K562 (cell line): ENCODE measurements around the gene TNNI2. TPM values are rescaled to one million over a fixed set of nuclear protein-coding genes. Genes with fewer than 3 reads are reported as not detected.

Experiments
- CCNT2 ChIP-seq: IDR thresholded peaks from 2 replicates; pipeline ENCODE4 v1.6.1; 2011; ENCODE audit warnings: borderline replicate concordance, low read depth, mild to moderate bottlenecking, moderate library complexity, mixed read lengths, low read length; ENCODE audit not compliant: insufficient read length; ENCODE audit errors: extremely low read depth
- EWSR1 ChIP-seq: fragments of 450-650 bp; IDR thresholded peaks from 2 replicates; pipeline ENCODE4 v1.6.1; 2018; ENCODE audit warnings: borderline replicate concordance, mild to moderate bottlenecking, low read depth, moderate library complexity; ENCODE audit not compliant: partially characterized antibody
- FOXJ3 ChIP-seq: sonication (generic); formaldehyde crosslinking; IDR thresholded peaks from 2 replicates; pipeline ENCODE4 v1.4.0; 2020; ENCODE audit warnings: mild to moderate bottlenecking, missing genetic modification reagents
- GABPA ChIP-seq: fragments of 200-800 bp; sonication (Bioruptor generic); conservative IDR thresholded peaks from 2 replicates; pipeline ENCODE4 v1.6.1; 2016; ENCODE audit warnings: low read depth, missing genetic modification characterization, missing compliant biosample characterization
- HCFC1 ChIP-seq: IDR thresholded peaks from 2 replicates; pipeline ENCODE4 v1.6.1; 2012; ENCODE audit warnings: low read depth, low read length, improper control_type of control experiment
- HDAC6 ChIP-seq: IDR thresholded peaks from 2 replicates; pipeline ENCODE4 v1.6.1; 2012; ENCODE audit warnings: low read depth, mild to moderate bottlenecking, control low read depth, inconsistent platforms, low read length, moderate library complexity
- IFI16 ChIP-seq: fragments of 250-450 bp; sonication (Bioruptor Pico); IDR thresholded peaks from 2 replicates; pipeline ENCODE4 v2.1.2; 2022; ENCODE audit warnings: mild to moderate bottlenecking, inconsistent platforms
- KLF6 ChIP-seq: fragments of 250-450 bp; sonication (Bioruptor Pico); IDR thresholded peaks from 2 replicates; pipeline ENCODE4 v1.4.0; 2020; ENCODE audit warnings: mild to moderate bottlenecking, moderate library complexity, borderline replicate concordance
- MTA3 ChIP-seq: fragments of 450-650 bp; formaldehyde crosslinking; IDR thresholded peaks from 2 replicates; pipeline ENCODE4 v1.6.1; 2017; ENCODE audit warnings: mild to moderate bottlenecking, borderline replicate concordance
- MYNN ChIP-seq, 2 experiments: sonication (generic); formaldehyde crosslinking in 1 of 2; IDR thresholded peaks; 2 replicates each; pipeline versions ENCODE4 v1.5.0 to v1.6.1; 2016 to 2020; ENCODE audit warnings: antibody characterized with exemption in 1 of 2, missing genetic modification reagents in 1 of 2
- NFYB ChIP-seq: IDR thresholded peaks from 2 replicates; pipeline ENCODE4 v1.6.1; 2011; ENCODE audit warnings: mild to moderate bottlenecking, moderate library complexity; ENCODE audit not compliant: insufficient read length; ENCODE audit errors: extremely low read depth
- RBM25 ChIP-seq: fragments of 200-400 bp; formaldehyde crosslinking; IDR thresholded peaks from 2 replicates; pipeline ENCODE4 v1.6.1; 2018; ENCODE audit warnings: low read length, low read depth, moderate library complexity; ENCODE audit not compliant: severe bottlenecking
- SMAD3 ChIP-seq: fragments of 450-650 bp; formaldehyde crosslinking; conservative IDR thresholded peaks from 2 replicates; pipeline ENCODE4 v1.4.0; 2020; ENCODE audit warnings: mild to moderate bottlenecking
- SOX6 ChIP-seq: fragments of 450-650 bp; IDR thresholded peaks from 2 replicates; pipeline ENCODE4 v1.6.1; 2014; ENCODE audit warnings: mild to moderate bottlenecking
- ZNF408 ChIP-seq: fragments of 250-450 bp; sonication (Bioruptor Pico); IDR thresholded peaks from 2 replicates; pipeline ENCODE4 v1.4.0; 2020; ENCODE audit warnings: low read depth, mild to moderate bottlenecking, moderate library complexity
- polyA plus RNA-seq, 8 experiments: library from polyadenylated mRNA; depleted of rRNA in 4 of 8; stranded (reverse) in 5 of 8; unstranded in 3 of 8; fragments of >200 nt; fragmentation: Nextera tagmentation in 2 of 8; fragmentation: Illumina TruSeq in 1 of 8; extraction: Ambion mirVana in 2 of 8; extraction: Trizol in 1 of 8; gene quantifications; 2 replicates each; pipeline versions ENCODE4 v1.2.1 to v1.2.3, GENCODE V29; 2011 to 2014; ENCODE audit warnings: inconsistent platforms in 1 of 8, missing spikeins in 1 of 8
- total RNA-seq, 7 experiments: library from RNA; depleted of rRNA in 6 of 7; stranded (reverse); fragments of >200 nt in 6 of 7; fragmentation: Illumina TruSeq in 2 of 7; extraction: Trizol in 2 of 7; gene quantifications; 2 replicates each; pipeline versions ENCODE4 v1.2.1 to v1.2.3, GENCODE V29; 2011 to 2021; ENCODE audit warnings: low replicate concordance in 1 of 7
- TF ChIP-seq, protein P1 (sequence below): fragments of 450-650 bp; IDR thresholded peaks from 2 replicates; pipeline ENCODE4 v1.7.0; 2016; ENCODE audit warnings: borderline replicate concordance
- TF ChIP-seq, protein P2 (sequence below): fragments of 250-450 bp; sonication (Bioruptor Pico); IDR thresholded peaks from 2 replicates; pipeline ENCODE4 v1.4.0; 2020; ENCODE audit warnings: mild to moderate bottlenecking
- TF ChIP-seq, protein P3 (sequence below): sonication (generic); formaldehyde crosslinking; IDR thresholded peaks from 2 replicates; pipeline ENCODE4 v1.8.1; 2023; ENCODE audit warnings: mild to moderate bottlenecking, missing genetic modification reagents
- TF ChIP-seq, protein P4 (sequence below): fragments of 450-650 bp; conservative IDR thresholded peaks from 2 replicates; pipeline ENCODE4 v1.6.1; 2016; ENCODE audit warnings: missing genetic modification characterization, low read depth, mild to moderate bottlenecking, missing compliant biosample characterization, moderate library complexity

The TNNI2 gene
- total and polyA plus RNA-seq, 9 of the 15 experiments (the other 6 are each of a cell fraction or from before 2014, with no cell fraction given): not detected

DNA sequence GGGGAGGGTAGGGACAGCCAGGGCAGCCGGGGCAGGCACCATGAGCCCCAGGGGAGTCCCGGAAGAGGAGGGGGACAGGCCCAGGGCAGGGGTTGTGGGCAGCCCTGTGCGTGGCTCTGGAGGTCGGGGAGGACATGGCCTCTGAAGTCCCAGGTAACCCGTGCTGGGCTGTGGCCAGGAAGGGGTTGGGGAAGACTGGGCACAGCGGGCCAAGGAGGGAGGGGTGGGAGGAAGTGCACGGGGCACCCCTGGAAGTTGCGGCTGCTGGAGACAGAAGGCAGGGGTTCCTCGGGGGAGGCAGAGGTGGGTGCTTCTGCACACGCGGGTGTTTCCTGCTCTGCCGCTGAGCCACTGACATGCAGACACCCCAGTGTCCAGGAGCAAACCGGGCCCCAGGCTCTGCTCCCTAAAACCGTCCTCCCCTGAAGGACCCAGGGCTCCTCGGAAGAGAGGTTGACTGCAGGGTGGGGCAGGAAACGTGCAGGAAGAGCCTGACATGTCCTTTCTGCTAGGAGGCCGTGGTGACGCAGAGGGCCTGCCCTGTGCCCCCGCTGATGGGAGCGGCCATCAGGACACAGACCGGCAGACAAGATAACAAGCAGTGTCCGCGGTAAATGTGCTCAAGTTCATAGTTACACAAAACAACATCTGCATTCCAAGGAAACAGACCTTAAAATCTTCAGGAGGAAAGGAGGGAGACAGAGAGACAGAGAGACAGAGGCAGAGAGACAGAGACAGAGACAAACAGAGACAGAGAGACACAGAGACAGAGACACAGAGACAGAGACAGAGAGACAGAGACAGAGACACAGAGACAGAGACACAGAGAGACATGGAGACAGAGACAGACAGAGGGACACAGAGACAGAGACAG lies 5.7 kb downstream of the TNNI2 start (continued):
- TF ChIP-seq, protein P1, sequence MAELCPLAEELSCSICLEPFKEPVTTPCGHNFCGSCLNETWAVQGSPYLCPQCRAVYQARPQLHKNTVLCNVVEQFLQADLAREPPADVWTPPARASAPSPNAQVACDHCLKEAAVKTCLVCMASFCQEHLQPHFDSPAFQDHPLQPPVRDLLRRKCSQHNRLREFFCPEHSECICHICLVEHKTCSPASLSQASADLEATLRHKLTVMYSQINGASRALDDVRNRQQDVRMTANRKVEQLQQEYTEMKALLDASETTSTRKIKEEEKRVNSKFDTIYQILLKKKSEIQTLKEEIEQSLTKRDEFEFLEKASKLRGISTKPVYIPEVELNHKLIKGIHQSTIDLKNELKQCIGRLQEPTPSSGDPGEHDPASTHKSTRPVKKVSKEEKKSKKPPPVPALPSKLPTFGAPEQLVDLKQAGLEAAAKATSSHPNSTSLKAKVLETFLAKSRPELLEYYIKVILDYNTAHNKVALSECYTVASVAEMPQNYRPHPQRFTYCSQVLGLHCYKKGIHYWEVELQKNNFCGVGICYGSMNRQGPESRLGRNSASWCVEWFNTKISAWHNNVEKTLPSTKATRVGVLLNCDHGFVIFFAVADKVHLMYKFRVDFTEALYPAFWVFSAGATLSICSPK: no peak
- TF ChIP-seq HDAC6: no peak
- TF ChIP-seq RBM25: no peak
- no peak for TF ChIP-seq NFYB
- TF ChIP-seq CCNT2: no peak
- peak; percentile 63; the same call in 1 of the 2 replicates for TF ChIP-seq MYNN (IDR thresholded peaks at IDR 0.05)
- TF ChIP-seq MYNN (CRISPR knock-in tag; IDR thresholded peaks at IDR 0.05): no peak
- no peak for TF ChIP-seq IFI16 (CRISPR knock-in tag)
- TF ChIP-seq, protein P2, sequence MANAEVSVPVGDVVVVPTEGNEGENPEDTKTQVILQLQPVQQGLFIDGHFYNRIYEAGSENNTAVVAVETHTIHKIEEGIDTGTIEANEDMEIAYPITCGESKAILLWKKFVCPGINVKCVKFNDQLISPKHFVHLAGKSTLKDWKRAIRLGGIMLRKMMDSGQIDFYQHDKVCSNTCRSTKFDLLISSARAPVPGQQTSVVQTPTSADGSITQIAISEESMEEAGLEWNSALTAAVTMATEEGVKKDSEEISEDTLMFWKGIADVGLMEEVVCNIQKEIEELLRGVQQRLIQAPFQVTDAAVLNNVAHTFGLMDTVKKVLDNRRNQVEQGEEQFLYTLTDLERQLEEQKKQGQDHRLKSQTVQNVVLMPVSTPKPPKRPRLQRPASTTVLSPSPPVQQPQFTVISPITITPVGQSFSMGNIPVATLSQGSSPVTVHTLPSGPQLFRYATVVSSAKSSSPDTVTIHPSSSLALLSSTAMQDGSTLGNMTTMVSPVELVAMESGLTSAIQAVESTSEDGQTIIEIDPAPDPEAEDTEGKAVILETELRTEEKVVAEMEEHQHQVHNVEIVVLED (CRISPR knock-in tag): no peak
- TF ChIP-seq EWSR1: no peak
- no peak for TF ChIP-seq ZNF408
- peak; percentile 67; the same call in 1 of the 2 replicates for TF ChIP-seq FOXJ3 (CRISPR knock-in tag)
- TF ChIP-seq HCFC1: no peak
- no peak for TF ChIP-seq SMAD3 (CRISPR knock-in tag)
- TF ChIP-seq SOX6: peak; percentile 69; the same call in 1 of the 2 replicates
- TF ChIP-seq MTA3: peak; percentile 77; the same call in 1 of the 2 replicates
- TF ChIP-seq, protein P3, sequence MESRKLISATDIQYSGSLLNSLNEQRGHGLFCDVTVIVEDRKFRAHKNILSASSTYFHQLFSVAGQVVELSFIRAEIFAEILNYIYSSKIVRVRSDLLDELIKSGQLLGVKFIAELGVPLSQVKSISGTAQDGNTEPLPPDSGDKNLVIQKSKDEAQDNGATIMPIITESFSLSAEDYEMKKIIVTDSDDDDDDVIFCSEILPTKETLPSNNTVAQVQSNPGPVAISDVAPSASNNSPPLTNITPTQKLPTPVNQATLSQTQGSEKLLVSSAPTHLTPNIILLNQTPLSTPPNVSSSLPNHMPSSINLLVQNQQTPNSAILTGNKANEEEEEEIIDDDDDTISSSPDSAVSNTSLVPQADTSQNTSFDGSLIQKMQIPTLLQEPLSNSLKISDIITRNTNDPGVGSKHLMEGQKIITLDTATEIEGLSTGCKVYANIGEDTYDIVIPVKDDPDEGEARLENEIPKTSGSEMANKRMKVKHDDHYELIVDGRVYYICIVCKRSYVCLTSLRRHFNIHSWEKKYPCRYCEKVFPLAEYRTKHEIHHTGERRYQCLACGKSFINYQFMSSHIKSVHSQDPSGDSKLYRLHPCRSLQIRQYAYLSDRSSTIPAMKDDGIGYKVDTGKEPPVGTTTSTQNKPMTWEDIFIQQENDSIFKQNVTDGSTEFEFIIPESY (CRISPR knock-in tag): no peak
- TF ChIP-seq, protein P4, sequence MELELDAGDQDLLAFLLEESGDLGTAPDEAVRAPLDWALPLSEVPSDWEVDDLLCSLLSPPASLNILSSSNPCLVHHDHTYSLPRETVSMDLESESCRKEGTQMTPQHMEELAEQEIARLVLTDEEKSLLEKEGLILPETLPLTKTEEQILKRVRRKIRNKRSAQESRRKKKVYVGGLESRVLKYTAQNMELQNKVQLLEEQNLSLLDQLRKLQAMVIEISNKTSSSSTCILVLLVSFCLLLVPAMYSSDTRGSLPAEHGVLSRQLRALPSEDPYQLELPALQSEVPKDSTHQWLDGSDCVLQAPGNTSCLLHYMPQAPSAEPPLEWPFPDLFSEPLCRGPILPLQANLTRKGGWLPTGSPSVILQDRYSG (tag): no peak
- no peak for TF ChIP-seq KLF6 (CRISPR knock-in tag)
- peak; percentile 37; the same call in 1 of the 2 replicates for TF ChIP-seq GABPA (tag)
